Sigmoid colon (tissue), 7 donors: ENCODE data around the gene NKPD1. TPM values are rescaled to one million over a fixed set of nuclear protein-coding genes. Genes with fewer than 3 reads are reported as not detected.
A peak's percentile ranks its signal among the peaks of the same experiment; 100 is the strongest.

ENCODE experiments used
- DNase-seq: peaks from one replicate; pipeline ENCODE4 v3.0.0-alpha.2; 2019
- H3K27ac ChIP-seq, 4 donors: fragments of 200-600 bp; sonication (generic); one replicate each; pipeline ENCODE4 v1.5.1; 2016 to 2019; ENCODE audit warnings: mild to moderate bottlenecking in 1 of 4
- H3K27me3 ChIP-seq, 3 donors: fragments of 200-600 bp; sonication (generic); one replicate each; pipeline ENCODE4 v1.5.1; 2019; ENCODE audit warnings: mild to moderate bottlenecking in 1 of 3
- H3K36me3 ChIP-seq, 4 donors: fragments of 200-600 bp; sonication (generic); one replicate each; pipeline ENCODE4 v1.5.1; 2016 to 2019
- H3K4me1 ChIP-seq, 4 donors: fragments of 200-600 bp; sonication (generic); one replicate each; pipeline ENCODE4 v1.5.1; 2017 to 2019
- H3K4me3 ChIP-seq, 4 donors: fragments of 200-600 bp; sonication (generic); one replicate each; pipeline ENCODE4 v1.5.1; 2017 to 2019; ENCODE audit warnings: mild to moderate bottlenecking in 2 of 4, moderate library complexity in 1 of 4
- H3K9me3 ChIP-seq, 4 donors: fragments of 200-600 bp in 3 of 4; sonication (generic) in 3 of 4; one replicate each; pipeline versions ENCODE4 v1.5.1 to v1.6.1; 2013 to 2019
- EP300 ChIP-seq, 4 donors: sonication (generic); formaldehyde crosslinking; IDR thresholded peaks; one replicate each; pipeline ENCODE4 v1.6.1; 2017; ENCODE audit warnings: antibody characterized with exemption in 4 of 4
- POLR2A ChIP-seq, 2 donors: fragments of 450-650 bp; IDR thresholded peaks; one replicate each; pipeline ENCODE4 v1.6.1; 2016; ENCODE audit warnings: antibody characterized with exemption in 2 of 2, mild to moderate bottlenecking in 2 of 2, moderate library complexity in 2 of 2
- POLR2AphosphoS5 ChIP-seq, 4 donors: sonication (generic); formaldehyde crosslinking; IDR thresholded peaks; one replicate each; pipeline ENCODE4 v1.6.1; 2017; ENCODE audit warnings: antibody characterized with exemption in 4 of 4
- WGBS, 2 donors: extraction: QIAGEN DNeasy Blood & Tissue Kit; methylation state at CpG; one replicate each; pipeline ENCODE4 v1.1.7; 2013; 5-methylcytosine and 5-hydroxymethylcytosine counted together
- intact Hi-C: fragments of 100-400 bp; cut with DNase I; formaldehyde crosslinking; loops from one replicate; pipeline ENCODE4 v1.15.1; 2023
- polyA plus RNA-seq, 3 donors: library from polyadenylated mRNA; stranded (reverse); fragments of 200-250 nt; gene quantifications; one replicate each; pipeline ENCODE4 v1.2.3, GENCODE V29; 2013
- total RNA-seq, 4 donors: library from RNA; depleted of rRNA; stranded (reverse); fragments of >200 nt; gene quantifications; one replicate each; pipeline ENCODE4 v1.1.0, GENCODE V29; 2016
- TF ChIP-seq, protein P1 (sequence below), 4 experiments: fragments of 450-650 bp in 3 of 4; fragments of 200-600 bp in 1 of 4; IDR thresholded peaks; one replicate each; pipeline ENCODE4 v1.5.1; 2016 to 2019; ENCODE audit warnings: antibody characterized with exemption in 4 of 4, mild to moderate bottlenecking in 3 of 4, moderate library complexity in 2 of 4
- donor health status: healthy with polysubstance abuse.
- donor health status: Bipolar disorder and iron deficiency.
- donor health status: healthy.

NKPD1 gene
- total and polyA plus RNA-seq, 7 donors = 0.12 to 0.83 TPM; not detected in 5

DNA sequence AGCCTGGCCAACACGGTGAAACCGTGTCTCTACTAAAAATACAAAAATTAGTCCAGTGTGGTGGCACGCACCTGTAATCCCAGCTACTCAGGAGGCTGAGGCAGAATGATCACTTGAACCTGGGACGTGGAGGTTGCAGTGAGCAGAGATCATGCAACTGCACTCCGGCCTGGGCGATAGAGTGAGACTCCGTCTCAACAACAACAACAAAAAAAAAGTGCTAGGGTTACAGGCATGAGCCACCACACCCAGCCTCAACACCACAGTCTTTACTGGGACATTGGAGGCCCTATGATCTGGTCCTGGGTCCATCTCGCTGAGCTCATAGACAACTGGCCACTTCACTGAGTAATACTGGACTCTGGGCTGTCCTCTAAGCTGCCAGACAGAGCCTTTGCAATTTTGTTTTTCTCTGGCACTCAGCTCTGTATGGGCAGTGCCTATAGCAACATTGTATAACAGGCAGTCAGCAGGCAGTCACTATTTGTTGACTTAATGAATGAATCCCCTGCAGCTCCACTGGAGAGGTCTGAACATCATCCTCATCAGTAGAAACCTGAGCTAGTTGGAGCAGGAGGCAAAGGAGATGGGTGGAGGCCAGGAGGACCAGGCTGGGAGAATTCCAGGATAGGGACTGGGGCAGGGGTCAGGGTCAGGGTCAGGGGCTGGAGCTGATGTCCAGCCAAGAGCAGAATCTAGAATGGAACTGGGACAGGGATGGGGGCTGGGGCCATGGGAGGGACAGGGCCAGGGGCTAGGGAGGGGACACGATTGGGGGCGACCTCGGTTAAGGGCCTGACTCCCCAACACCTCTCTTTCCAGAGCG, 25.9 kb upstream of the NKPD1 start:
- Histone ChIP-seq H3K27me3 (no peaks in the 10 kb centered on the region), H3K36me3 (no peaks in the 10 kb centered on the region), H3K27ac (no peak overlapping the region), H3K4me1 (peaks cover 0 to under 1% (median 0%) of the 10 kb centered on the region in 4 donors), H3K9me3 (no peaks in the 10 kb centered on the region), H3K4me3 (no peak overlapping the region)
- DNase-seq = no peak
- TF ChIP-seq POLR2A (IDR thresholded peaks at IDR 0.05) (no peak), EP300 (IDR thresholded peaks at IDR 0.05) (no peak), POLR2AphosphoS5 (IDR thresholded peaks at IDR 0.05) (no peak)
- TF ChIP-seq, protein P1, sequence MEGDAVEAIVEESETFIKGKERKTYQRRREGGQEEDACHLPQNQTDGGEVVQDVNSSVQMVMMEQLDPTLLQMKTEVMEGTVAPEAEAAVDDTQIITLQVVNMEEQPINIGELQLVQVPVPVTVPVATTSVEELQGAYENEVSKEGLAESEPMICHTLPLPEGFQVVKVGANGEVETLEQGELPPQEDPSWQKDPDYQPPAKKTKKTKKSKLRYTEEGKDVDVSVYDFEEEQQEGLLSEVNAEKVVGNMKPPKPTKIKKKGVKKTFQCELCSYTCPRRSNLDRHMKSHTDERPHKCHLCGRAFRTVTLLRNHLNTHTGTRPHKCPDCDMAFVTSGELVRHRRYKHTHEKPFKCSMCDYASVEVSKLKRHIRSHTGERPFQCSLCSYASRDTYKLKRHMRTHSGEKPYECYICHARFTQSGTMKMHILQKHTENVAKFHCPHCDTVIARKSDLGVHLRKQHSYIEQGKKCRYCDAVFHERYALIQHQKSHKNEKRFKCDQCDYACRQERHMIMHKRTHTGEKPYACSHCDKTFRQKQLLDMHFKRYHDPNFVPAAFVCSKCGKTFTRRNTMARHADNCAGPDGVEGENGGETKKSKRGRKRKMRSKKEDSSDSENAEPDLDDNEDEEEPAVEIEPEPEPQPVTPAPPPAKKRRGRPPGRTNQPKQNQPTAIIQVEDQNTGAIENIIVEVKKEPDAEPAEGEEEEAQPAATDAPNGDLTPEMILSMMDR (IDR thresholded peaks at IDR 0.05) = no peak
- intact Hi-C loops = no loop called here
- 90 to 92% methylated on average over 12 of the region's 12 CpGs for WGBS, 2 donors

DNA sequence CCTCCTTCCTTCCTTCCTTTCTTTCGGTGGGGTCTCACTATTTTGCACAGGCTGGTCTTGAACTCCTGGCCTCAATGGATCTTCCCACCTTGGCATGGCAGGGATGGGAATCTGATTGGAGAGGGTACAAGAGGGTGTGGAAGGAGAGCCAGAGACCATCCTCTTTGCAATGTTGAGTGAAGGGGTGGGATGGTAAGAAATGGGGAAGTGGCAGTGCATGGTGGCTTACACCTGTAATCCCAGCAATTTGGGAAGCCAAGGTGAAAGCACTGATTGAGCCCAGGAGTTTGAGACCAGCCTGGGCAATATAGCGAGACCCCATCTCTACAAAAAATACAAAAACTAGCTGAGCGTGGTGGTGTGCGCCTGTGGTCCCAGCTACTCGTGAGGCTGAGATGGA, 23.3 kb upstream of the NKPD1 start:
- Histone ChIP-seq H3K36me3 (peaks cover 0 to 5% (median 0%) of the 10 kb centered on the region in 4 donors), H3K27me3 (no peaks in the 10 kb centered on the region), H3K4me3 (no peak overlapping the region), H3K27ac (no peak overlapping the region), H3K4me1 (peaks cover 0 to 26% (median 21%) of the 10 kb centered on the region in 4 donors), H3K9me3 (no peaks in the 10 kb centered on the region)
- intact Hi-C loops = no loop called here
- DNase-seq = no peak
- WGBS, 2 donors = 95 to 97% methylated on average over 5 of the region's 5 CpGs
- TF ChIP-seq POLR2A (IDR thresholded peaks at IDR 0.05) (no peak), POLR2AphosphoS5 (IDR thresholded peaks at IDR 0.05) (no peak), EP300 (IDR thresholded peaks at IDR 0.05) (no peak)
- TF ChIP-seq, protein P1 (IDR thresholded peaks at IDR 0.05) = no peak

DNA sequence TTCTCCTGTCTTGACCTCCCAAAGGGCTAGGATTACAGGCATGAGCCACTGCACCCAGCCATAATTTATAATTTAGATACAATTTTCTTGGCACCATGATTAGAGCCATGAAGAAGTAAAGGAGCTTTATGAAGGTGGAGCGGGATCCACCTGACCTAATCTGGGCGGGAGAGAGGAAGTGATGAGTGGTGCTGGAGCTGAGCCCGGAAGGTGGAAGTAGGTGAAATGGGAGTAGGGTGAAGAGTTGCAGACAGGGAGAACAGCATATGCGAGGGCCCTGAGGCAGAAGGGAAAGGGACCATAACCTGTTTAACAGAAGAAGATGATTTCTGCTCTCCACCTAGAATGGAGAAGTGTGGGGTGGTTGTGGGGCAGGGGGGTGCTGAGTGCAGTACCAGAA, 22.0 kb upstream of the NKPD1 start:
- intact Hi-C loops = no loop called here
- TF ChIP-seq POLR2AphosphoS5 (IDR thresholded peaks at IDR 0.05) (no peak), POLR2A (IDR thresholded peaks at IDR 0.05) (no peak), EP300 (IDR thresholded peaks at IDR 0.05) (no peak)
- TF ChIP-seq, protein P1 (IDR thresholded peaks at IDR 0.05) = no peak
- H3K4me1 ChIP-seq = peaks cover 0 to 28% (median 22%) of the 10 kb centered on the region in 4 donors
- no peaks in the 10 kb centered on the region for H3K9me3 ChIP-seq
- no peaks in the 10 kb centered on the region for H3K27me3 ChIP-seq
- no peak overlapping the region for H3K27ac ChIP-seq
- H3K36me3 ChIP-seq = peaks cover 0 to 5% (median 0%) of the 10 kb centered on the region in 4 donors
- DNase-seq = no peak
- H3K4me3 ChIP-seq = no peak overlapping the region
- 35 to 75% methylated on average over 4 of the region's 4 CpGs for WGBS, 2 donors

DNA sequence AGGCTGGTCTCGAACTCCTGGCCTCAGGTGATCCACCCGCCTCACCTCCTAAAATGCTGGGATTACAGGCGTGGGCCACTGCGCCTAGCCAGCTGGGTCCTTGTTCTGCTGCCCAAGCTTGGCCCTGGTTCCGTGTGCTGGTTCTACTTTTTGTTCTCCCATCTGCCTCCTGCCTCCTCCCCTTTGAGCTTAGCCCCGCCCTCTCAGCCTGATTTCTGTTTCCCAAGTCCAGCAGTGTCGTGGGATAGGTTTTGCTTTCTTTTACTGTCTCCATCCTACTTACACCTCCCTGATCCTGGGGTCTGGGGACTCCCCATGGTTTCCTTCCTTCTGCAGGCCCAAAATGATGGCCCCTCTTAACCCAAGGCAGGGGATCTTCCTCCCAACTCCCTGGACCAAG, 20.2 kb upstream of the NKPD1 start:
- intact Hi-C loops = no loop called here
- peaks cover 0 to 5% (median 0%) of the 10 kb centered on the region in 4 donors for H3K36me3 ChIP-seq
- no peak for DNase-seq
- H3K4me1 ChIP-seq = peaks cover 0 to 38% (median 30%) of the 10 kb centered on the region in 4 donors
- 76 to 87% methylated on average over 7 of the region's 7 CpGs for WGBS, 2 donors
- no peaks in the 10 kb centered on the region for H3K27me3 ChIP-seq
- TF ChIP-seq POLR2A (IDR thresholded peaks at IDR 0.05) = no peak
- no peaks in the 10 kb centered on the region for H3K9me3 ChIP-seq
- H3K4me3 ChIP-seq = no peak overlapping the region
- H3K27ac ChIP-seq = no peak overlapping the region

DNA sequence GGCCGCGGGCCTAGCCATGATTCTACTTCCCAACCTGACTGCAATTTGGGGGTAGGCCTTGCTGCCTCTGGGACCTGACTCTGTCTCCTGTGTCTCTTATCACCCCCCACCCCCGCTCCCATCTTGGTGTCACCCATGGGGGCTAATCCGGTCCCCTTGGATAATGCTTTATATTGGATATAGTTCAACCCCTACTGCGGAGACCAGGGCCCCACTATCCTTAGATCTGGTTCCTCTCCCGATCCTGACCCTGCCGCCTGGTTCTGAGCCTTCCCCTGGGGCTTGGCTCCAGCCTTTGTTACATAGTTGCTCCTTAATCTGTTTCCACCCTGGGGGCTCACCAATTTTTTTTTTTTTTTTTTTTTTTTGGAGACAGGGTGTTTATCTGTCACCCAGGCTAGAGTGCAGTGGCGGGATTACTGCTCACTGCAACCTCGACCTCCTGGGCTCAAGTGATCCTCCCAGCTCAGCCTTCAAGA, 19.1 kb upstream of the NKPD1 start:
- TF ChIP-seq POLR2A (IDR thresholded peaks at IDR 0.05) = no peak
- 48 to 69% methylated on average over 9 of the region's 9 CpGs for WGBS, 2 donors
- H3K27ac ChIP-seq = peak overlapping the region; percentile 82 to 93 (median 88)
- no peak for DNase-seq
- no peaks in the 10 kb centered on the region for H3K27me3 ChIP-seq
- no peaks in the 10 kb centered on the region for H3K9me3 ChIP-seq
- H3K4me3 ChIP-seq = peak overlapping the region; percentile 68 to 89 (median 81)
- peaks cover 0 to 38% (median 30%) of the 10 kb centered on the region in 4 donors for H3K4me1 ChIP-seq
- H3K36me3 ChIP-seq = peaks cover 0 to 5% (median 0%) of the 10 kb centered on the region in 4 donors
- intact Hi-C loops = loop anchor here (2.0 to 5.0 kb wide), 3 partner anchors 71 to 163 kb away; partner anchors contain the start of genes MARK4 and PPP1R37
